Measurements from ENCODE around the gene RHBDD2. TPM values are rescaled to one million over a fixed set of nuclear protein-coding genes. Genes with fewer than 3 reads are reported as not detected.

RHBDD2 gene
- total and polyA plus RNA-seq, 8 donors = 21.6 to 106 (median 27.9) TPM

- peak; percentile 53 to 77 (median 54) for ATAC-seq
- peak overlapping the region in 2 of 4 donors; percentile 28 to 60 for H3K27ac ChIP-seq
Measured at GRCh38 chr7:75892634-75893272, 13.9 kb downstream of the RHBDD2 start.

GRCh38 chr7:75896803-75897327 is 18.0 kb downstream of the RHBDD2 start:
- TF ChIP-seq CTCF (IDR thresholded peaks at IDR 0.05) = no peak
- ATAC-seq (no peak), FAIRE-seq (no peak), DNase-seq (no peak)
- no peaks in the 10 kb centered on the region for H3K36me3 ChIP-seq
- no peaks in the 10 kb centered on the region for H3K4me1 ChIP-seq
- 81 to 86% methylated on average over 6 of the region's 6 CpGs for WGBS, 2 donors
- no peaks in the 10 kb centered on the region for H3K9me3 ChIP-seq
- H3K27ac ChIP-seq = no peak overlapping the region
- intact Hi-C loops (cut with DNase I) = no loop called here
- H3K4me3 ChIP-seq = no peak overlapping the region
- H3K27me3 ChIP-seq = no peaks in the 10 kb centered on the region

More at GRCh38 chr7:75892634-75893272, 13.9 kb downstream of the RHBDD2 start:
- peak in 1 of 6 donors; percentile 38 for DNase-seq
- peaks cover 0 to 6% (median 0%) of the 10 kb centered on the region in 3 donors for H3K36me3 ChIP-seq
- no peaks in the 10 kb centered on the region for H3K4me1 ChIP-seq
- intact Hi-C loops (cut with DNase I) = no loop called here
- H3K27me3 ChIP-seq = no peaks in the 10 kb centered on the region
- no peak overlapping the region for H3K4me3 ChIP-seq
- 66 to 69% methylated on average over 15 of the region's 15 CpGs for WGBS, 2 donors
- FAIRE-seq = no peak
- no peaks in the 10 kb centered on the region for H3K9me3 ChIP-seq
- TF ChIP-seq CTCF (IDR thresholded peaks at IDR 0.05) = no peak

GRCh38 chr7:75900617-75901315 is 21.9 kb downstream of the RHBDD2 start:
- WGBS, 2 donors = 85 to 88% methylated on average over 9 of the region's 9 CpGs
- no peak for TF ChIP-seq CTCF (IDR thresholded peaks at IDR 0.05)
- Histone ChIP-seq H3K27ac (no peak overlapping the region), H3K27me3 (no peaks in the 10 kb centered on the region), H3K4me1 (no peaks in the 10 kb centered on the region), H3K36me3 (no peaks in the 10 kb centered on the region), H3K9me3 (no peaks in the 10 kb centered on the region), H3K4me3 (no peak overlapping the region)
- DNase-seq (no peak), ATAC-seq (no peak), FAIRE-seq (no peak)
- intact Hi-C loops (cut with DNase I) = no loop called here

GRCh38 chr7:75905785-75906604 is 27.2 kb downstream of the RHBDD2 start:
- H3K27ac ChIP-seq = no peak overlapping the region
- TF ChIP-seq CTCF (IDR thresholded peaks at IDR 0.05) = no peak
- intact Hi-C loops (cut with DNase I) = no loop called here
- H3K36me3 ChIP-seq = no peaks in the 10 kb centered on the region
- DNase-seq (peak in 2 of 6 donors; percentile 40 to 42), FAIRE-seq (no peak), ATAC-seq (peak; percentile 24 to 81 (median 80))
- H3K4me1 ChIP-seq = no peaks in the 10 kb centered on the region
- H3K9me3 ChIP-seq = no peaks in the 10 kb centered on the region
- H3K27me3 ChIP-seq = no peaks in the 10 kb centered on the region
- WGBS, 2 donors = 40 to 42% methylated on average over 17 of the region's 17 CpGs
- no peak overlapping the region for H3K4me3 ChIP-seq
